Muscle layer of duodenum (tissue), 2 donors: ENCODE measurements around the gene DNM2.

Source experiments
- H3K27ac ChIP-seq: one replicate; pipeline ENCODE4 v1.7.0; 2013; ENCODE audit warnings: mild to moderate bottlenecking, low read length
- H3K27me3 ChIP-seq: one replicate; pipeline ENCODE4 v1.7.0; 2013; ENCODE audit warnings: low read depth, mild to moderate bottlenecking, control low read depth, low read length
- H3K36me3 ChIP-seq, 2 donors: one replicate each; pipeline ENCODE4 v1.7.0; 2013; ENCODE audit warnings: low read length in 2 of 2, control low read depth in 1 of 2, mild to moderate bottlenecking in 1 of 2; ENCODE audit not compliant: insufficient read depth in 2 of 2, control insufficient read depth in 1 of 2
- H3K4me1 ChIP-seq, 2 donors: one replicate each; pipeline ENCODE4 v1.7.0; 2013; ENCODE audit warnings: low read length in 2 of 2, mild to moderate bottlenecking in 2 of 2, control low read depth in 1 of 2, moderate library complexity in 1 of 2; ENCODE audit not compliant: insufficient read depth in 2 of 2, control insufficient read depth in 1 of 2
- H3K4me3 ChIP-seq, 2 donors: one replicate each; pipeline ENCODE4 v1.7.0; 2013; ENCODE audit warnings: low read length in 2 of 2, low read depth in 1 of 2, mild to moderate bottlenecking in 1 of 2
- H3K9me3 ChIP-seq, 2 donors: one replicate each; pipeline ENCODE4 v1.7.0; 2013; ENCODE audit warnings: low read length in 2 of 2, control low read depth in 1 of 2, mild to moderate bottlenecking in 1 of 2; ENCODE audit not compliant: control insufficient read depth in 1 of 2
- donor health status: healthy.

Gene DNM2

GRCh38 chr19:10682397-10683063 lies 35.3 kb upstream of the DNM2 start:
- Histone ChIP-seq H3K9me3 (no peaks in the 10 kb centered on the region), H3K27ac (no peak overlapping the region), H3K4me1 (no peaks in the 10 kb centered on the region), H3K4me3 (no peak overlapping the region), H3K36me3 (peaks cover 85 to 95% of the 10 kb centered on the region in 2 donors), H3K27me3 (no peaks in the 10 kb centered on the region)

DNA sequence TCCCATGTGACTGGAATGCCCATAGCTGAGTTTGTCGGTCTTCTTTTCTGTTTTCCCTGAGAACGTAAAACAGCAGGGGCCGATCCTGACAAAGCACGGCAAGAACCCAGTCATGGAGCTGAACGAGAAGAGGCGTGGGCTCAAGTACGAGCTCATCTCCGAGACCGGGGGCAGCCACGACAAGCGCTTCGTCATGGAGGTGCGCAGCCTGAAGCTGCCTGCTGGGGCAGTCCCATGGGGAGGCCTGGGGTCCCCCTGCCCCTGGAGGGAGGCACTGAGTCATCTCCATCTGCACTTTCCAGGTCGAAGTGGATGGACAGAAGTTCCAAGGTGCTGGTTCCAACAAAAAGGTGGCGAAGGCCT lies 34.8 kb upstream of the DNM2 start:
- Histone ChIP-seq H3K36me3 (peaks cover 85 to 95% of the 10 kb centered on the region in 2 donors), H3K27ac (no peak overlapping the region), H3K4me1 (no peaks in the 10 kb centered on the region), H3K4me3 (no peak overlapping the region), H3K9me3 (no peaks in the 10 kb centered on the region), H3K27me3 (no peaks in the 10 kb centered on the region)

DNA sequence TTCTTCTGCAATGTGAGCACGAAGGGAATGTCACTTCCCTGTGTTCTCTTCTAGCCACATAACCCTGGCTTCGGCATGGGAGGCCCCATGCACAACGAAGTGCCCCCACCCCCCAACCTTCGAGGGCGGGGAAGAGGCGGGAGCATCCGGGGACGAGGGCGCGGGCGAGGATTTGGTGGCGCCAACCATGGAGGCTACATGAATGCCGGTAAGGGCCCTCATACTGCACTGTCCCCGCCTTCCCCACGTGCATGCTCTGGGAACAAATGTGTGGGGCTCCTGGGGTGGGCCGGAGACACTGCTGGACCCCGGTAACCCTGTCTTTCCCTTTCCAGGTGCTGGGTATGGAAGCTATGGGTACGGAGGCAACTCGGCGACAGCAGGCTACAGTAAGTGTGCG lies 34.3 kb upstream of the DNM2 start:
- Histone ChIP-seq H3K4me1 (no peaks in the 10 kb centered on the region), H3K27ac (no peak overlapping the region), H3K9me3 (no peaks in the 10 kb centered on the region), H3K27me3 (no peaks in the 10 kb centered on the region), H3K36me3 (peaks cover 81 to 96% of the 10 kb centered on the region in 2 donors), H3K4me3 (no peak overlapping the region)

- Histone ChIP-seq H3K27me3 (no peaks in the 10 kb centered on the region), H3K4me1 (no peaks in the 10 kb centered on the region), H3K27ac (no peak overlapping the region), H3K36me3 (peaks cover 72 to 95% of the 10 kb centered on the region in 2 donors), H3K4me3 (no peak overlapping the region), H3K9me3 (no peaks in the 10 kb centered on the region)
These were observed 32.7 kb upstream of the DNM2 start for GRCh38 chr19:10685210-10685609.

- Histone ChIP-seq H3K27ac (no peak overlapping the region), H3K36me3 (peaks cover 66 to 95% of the 10 kb centered on the region in 2 donors), H3K9me3 (no peaks in the 10 kb centered on the region), H3K4me3 (no peak overlapping the region), H3K27me3 (no peaks in the 10 kb centered on the region), H3K4me1 (no peaks in the 10 kb centered on the region)
These were observed 31.7 kb upstream of the DNM2 start for GRCh38 chr19:10686193-10686592.

- H3K36me3 ChIP-seq, result peaks cover 63 to 95% of the 10 kb centered on the region in 2 donors
- no peak overlapping the region for H3K4me3 ChIP-seq
- no peaks in the 10 kb centered on the region for H3K9me3 ChIP-seq
- no peak overlapping the region for H3K27ac ChIP-seq
- no peaks in the 10 kb centered on the region for H3K27me3 ChIP-seq
- no peaks in the 10 kb centered on the region for H3K4me1 ChIP-seq
These were observed 31.0 kb upstream of the DNM2 start for GRCh38 chr19:10686661-10687517.

DNA sequence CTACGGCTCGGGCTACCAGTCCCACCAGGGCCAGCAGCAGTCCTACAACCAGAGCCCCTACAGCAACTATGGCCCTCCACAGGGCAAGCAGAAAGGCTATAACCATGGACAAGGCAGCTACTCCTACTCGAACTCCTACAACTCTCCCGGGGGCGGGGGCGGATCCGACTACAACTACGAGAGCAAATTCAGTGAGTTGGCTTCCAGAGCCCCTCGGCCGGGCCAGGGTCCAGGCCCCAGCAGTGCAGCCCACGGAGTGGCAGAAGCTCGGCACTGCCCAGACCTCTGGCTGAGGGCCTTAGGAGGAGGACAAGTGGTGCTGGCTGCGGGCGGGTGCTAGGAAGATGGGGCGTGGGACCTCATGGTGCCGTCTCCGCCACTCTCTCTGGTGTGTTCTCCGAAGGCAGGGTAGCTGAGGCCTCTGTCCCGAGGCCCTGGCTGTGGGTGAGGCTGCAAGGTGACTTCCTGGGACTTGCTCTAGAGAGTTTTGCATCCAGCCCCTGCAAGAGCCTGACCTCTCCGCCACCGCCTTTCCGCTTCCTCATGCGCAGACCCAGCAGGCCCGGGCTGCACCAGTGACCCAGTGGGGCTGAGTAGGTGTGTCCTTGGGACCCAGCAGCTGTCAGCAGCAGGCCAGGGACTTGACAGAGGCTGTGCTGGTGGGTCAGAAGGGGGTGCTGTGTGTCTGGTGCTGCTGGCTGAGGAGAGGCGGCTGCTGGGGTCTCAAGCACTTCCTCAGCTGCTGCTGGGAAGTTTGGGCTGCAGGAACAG lies 30.2 kb upstream of the DNM2 start:
- H3K27ac ChIP-seq, result no peak overlapping the region
- H3K9me3 ChIP-seq, result no peaks in the 10 kb centered on the region
- H3K4me3 ChIP-seq, result no peak overlapping the region
- H3K27me3 ChIP-seq, result no peaks in the 10 kb centered on the region
- H3K36me3 ChIP-seq, result peaks cover 61 to 93% of the 10 kb centered on the region in 2 donors
- no peaks in the 10 kb centered on the region for H3K4me1 ChIP-seq

DNA sequence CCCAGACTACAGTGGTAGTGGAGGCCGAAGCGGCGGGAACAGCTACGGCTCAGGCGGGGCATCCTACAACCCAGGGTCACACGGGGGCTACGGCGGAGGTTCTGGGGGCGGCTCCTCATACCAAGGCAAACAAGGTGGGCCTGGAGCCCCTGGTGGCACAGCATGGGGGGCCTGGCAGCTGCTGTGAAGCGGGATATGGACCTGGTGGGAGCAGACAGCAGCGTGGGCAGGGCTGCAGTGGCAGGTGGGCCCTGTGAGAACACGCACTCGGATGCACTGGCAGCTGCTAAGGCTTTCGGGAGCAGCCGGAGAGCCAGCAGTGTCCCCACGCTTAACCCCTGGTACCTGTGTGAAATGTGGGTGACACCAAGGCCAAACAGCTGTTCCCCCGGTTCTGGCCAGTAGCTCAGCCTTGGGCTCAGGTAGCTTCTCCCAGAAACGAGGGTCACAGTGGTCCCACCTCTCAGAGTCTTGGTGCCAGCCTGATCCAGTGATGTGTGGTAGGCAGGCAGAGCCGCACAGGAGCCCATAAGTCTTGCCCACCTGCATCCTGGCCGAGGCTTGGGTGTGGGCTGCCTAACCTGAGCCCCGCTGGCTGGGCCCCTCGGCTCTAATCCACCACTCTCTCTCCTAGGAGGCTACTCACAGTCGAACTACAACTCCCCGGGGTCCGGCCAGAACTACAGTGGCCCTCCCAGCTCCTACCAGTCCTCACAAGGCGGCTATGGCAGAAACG lies 29.2 kb upstream of the DNM2 start:
- no peaks in the 10 kb centered on the region for H3K27me3 ChIP-seq
- no peak overlapping the region for H3K27ac ChIP-seq
- H3K4me3 ChIP-seq, result no peak overlapping the region
- no peaks in the 10 kb centered on the region for H3K9me3 ChIP-seq
- H3K4me1 ChIP-seq, result no peaks in the 10 kb centered on the region
- peaks cover 52 to 82% of the 10 kb centered on the region in 2 donors for H3K36me3 ChIP-seq

- Histone ChIP-seq H3K36me3 (peaks cover 36 to 66% of the 10 kb centered on the region in 2 donors), H3K4me1 (peaks cover 3 to 4% of the 10 kb centered on the region in 2 donors), H3K9me3 (no peaks in the 10 kb centered on the region), H3K4me3 (no peak overlapping the region), H3K27me3 (no peaks in the 10 kb centered on the region), H3K27ac (no peak overlapping the region)
These were observed 27.5 kb upstream of the DNM2 start for GRCh38 chr19:10690341-10690781.

- no peak overlapping the region for H3K4me3 ChIP-seq
- H3K36me3 ChIP-seq, result peaks cover 36 to 59% of the 10 kb centered on the region in 2 donors
- H3K4me1 ChIP-seq, result peaks cover 3 to 13% of the 10 kb centered on the region in 2 donors
- H3K9me3 ChIP-seq, result no peaks in the 10 kb centered on the region
- no peak overlapping the region for H3K27ac ChIP-seq
- no peaks in the 10 kb centered on the region for H3K27me3 ChIP-seq
These were observed 26.5 kb upstream of the DNM2 start for GRCh38 chr19:10691178-10691881.
